ENCODE measurements around the gene CYLD.

DNA sequence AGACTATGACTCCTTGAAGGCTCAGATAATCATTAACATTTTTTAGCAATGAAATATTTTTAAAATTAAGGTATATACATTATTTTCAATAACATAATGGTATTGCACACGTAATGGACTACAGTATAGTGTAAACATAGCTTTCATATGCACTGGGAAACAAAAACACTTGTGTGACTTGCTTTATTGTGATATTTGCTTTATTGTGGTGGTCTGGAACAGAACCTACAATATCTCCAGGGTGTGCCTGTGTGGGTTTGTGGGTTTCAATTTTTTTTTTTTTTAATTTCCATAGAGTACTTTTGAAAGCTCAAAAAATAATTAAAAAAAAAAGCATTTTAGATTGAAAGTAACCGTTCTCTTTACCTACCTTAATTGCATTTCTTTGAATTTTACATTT, 25.3 kb downstream of the CYLD start:
- TF ChIP-seq, protein P1, sequence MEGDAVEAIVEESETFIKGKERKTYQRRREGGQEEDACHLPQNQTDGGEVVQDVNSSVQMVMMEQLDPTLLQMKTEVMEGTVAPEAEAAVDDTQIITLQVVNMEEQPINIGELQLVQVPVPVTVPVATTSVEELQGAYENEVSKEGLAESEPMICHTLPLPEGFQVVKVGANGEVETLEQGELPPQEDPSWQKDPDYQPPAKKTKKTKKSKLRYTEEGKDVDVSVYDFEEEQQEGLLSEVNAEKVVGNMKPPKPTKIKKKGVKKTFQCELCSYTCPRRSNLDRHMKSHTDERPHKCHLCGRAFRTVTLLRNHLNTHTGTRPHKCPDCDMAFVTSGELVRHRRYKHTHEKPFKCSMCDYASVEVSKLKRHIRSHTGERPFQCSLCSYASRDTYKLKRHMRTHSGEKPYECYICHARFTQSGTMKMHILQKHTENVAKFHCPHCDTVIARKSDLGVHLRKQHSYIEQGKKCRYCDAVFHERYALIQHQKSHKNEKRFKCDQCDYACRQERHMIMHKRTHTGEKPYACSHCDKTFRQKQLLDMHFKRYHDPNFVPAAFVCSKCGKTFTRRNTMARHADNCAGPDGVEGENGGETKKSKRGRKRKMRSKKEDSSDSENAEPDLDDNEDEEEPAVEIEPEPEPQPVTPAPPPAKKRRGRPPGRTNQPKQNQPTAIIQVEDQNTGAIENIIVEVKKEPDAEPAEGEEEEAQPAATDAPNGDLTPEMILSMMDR (IDR thresholded peaks at IDR 0.05; ENCODE audit: borderline replicate concordance, extremely low read depth, low read length, poor library complexity, severe bottlenecking) = no peak
- no peak for TF ChIP-seq EZH2 (IDR thresholded peaks at IDR 0.05; ENCODE audit: borderline replicate concordance, low read depth, low read length, severe bottlenecking)
